GM23338 (cell line): ENCODE measurements around the gene IQGAP2. TPM values are rescaled to one million over a fixed set of nuclear protein-coding genes. Genes with fewer than 3 reads are reported as not detected.

Experiments used
- ATAC-seq: fragments of 200-7000 bp; cut with Tn5 transposase; 3 replicates; pipeline ENCODE4 v1.9.1; 2020
- DNase-seq: peaks from one replicate; pipeline ENCODE4 v3.0.0-alpha.2; 2015; ENCODE audit warnings: low spot score
- H2AFZ ChIP-seq: fragments of 200-600 bp; sonication (generic); 2 replicates; pipeline ENCODE4 v1.8.0; 2016; ENCODE audit warnings: antibody characterized with exemption, mild to moderate bottlenecking, moderate library complexity
- H3F3A ChIP-seq: fragments of 200-600 bp; sonication (generic); replicated peaks from 2 replicates; pipeline ENCODE4 v1.8.0; 2017; ENCODE audit warnings: antibody characterized with exemption, mixed run types, low read depth
- H3K27ac ChIP-seq: fragments of 200-600 bp; sonication (generic); 2 replicates; pipeline ENCODE4 v1.6.1; 2016; ENCODE audit warnings: low read depth
- H3K27me3 ChIP-seq: fragments of 200-600 bp; sonication (generic); 2 replicates; pipeline ENCODE4 v1.8.0; 2016; ENCODE audit warnings: mild to moderate bottlenecking, mixed run types, moderate library complexity; ENCODE audit not compliant: insufficient read depth
- H3K36me3 ChIP-seq: fragments of 200-600 bp; sonication (generic); 2 replicates; pipeline ENCODE4 v1.8.0; 2016; ENCODE audit warnings: mild to moderate bottlenecking; ENCODE audit not compliant: insufficient read depth
- H3K4me1 ChIP-seq: fragments of 200-600 bp; sonication (generic); 2 replicates; pipeline ENCODE4 v1.8.0; 2016; ENCODE audit warnings: mild to moderate bottlenecking, moderate library complexity; ENCODE audit not compliant: insufficient read depth
- H3K4me2 ChIP-seq: fragments of 200-600 bp; sonication (generic); 2 replicates; pipeline ENCODE4 v1.7.1; 2017; ENCODE audit warnings: mixed run types
- H3K4me3 ChIP-seq: fragments of 200-600 bp; sonication (generic); 2 replicates; pipeline ENCODE4 v1.6.1; 2016; ENCODE audit warnings: mixed run types
- H3K79me2 ChIP-seq: fragments of 200-600 bp; sonication (generic); replicated peaks from 2 replicates; pipeline ENCODE4 v1.8.0; 2017; ENCODE audit warnings: mild to moderate bottlenecking; ENCODE audit not compliant: insufficient read depth
- H3K9me2 ChIP-seq: fragments of 200-600 bp; sonication (generic); 2 replicates; pipeline ENCODE4 v1.8.0; 2017; ENCODE audit not compliant: insufficient read depth
- H4K20me1 ChIP-seq: fragments of 200-600 bp; sonication (generic); replicated peaks from 2 replicates; pipeline ENCODE4 v1.8.0; 2017; ENCODE audit warnings: mild to moderate bottlenecking; ENCODE audit not compliant: insufficient read depth
- H3K27ac Mint-ChIP-seq: 2 replicates; pipeline ENCODE4 v1.8.0; 2020; ENCODE audit warnings: inconsistent platforms, mild to moderate bottlenecking, moderate library complexity, mixed read lengths
- H3K27me3 Mint-ChIP-seq: 3 replicates; pipeline ENCODE4 v1.8.0; 2022; ENCODE audit warnings: low read depth, mild to moderate bottlenecking, moderate library complexity, mixed read lengths, inconsistent platforms; ENCODE audit not compliant: insufficient read depth, poor library complexity
- H3K36me3 Mint-ChIP-seq: 3 replicates; pipeline ENCODE4 v1.8.0; 2021; ENCODE audit warnings: low read depth, mild to moderate bottlenecking, inconsistent platforms, moderate library complexity, mixed read lengths
- H3K4me1 Mint-ChIP-seq: 3 replicates; pipeline ENCODE4 v1.8.0; 2020; ENCODE audit warnings: mild to moderate bottlenecking, inconsistent platforms, mixed read lengths
- H3K4me3 Mint-ChIP-seq: 3 replicates; pipeline ENCODE4 v1.8.0; 2021; ENCODE audit warnings: moderate library complexity, mild to moderate bottlenecking, inconsistent platforms, mixed read lengths
- H3K9me3 Mint-ChIP-seq: 3 replicates; pipeline ENCODE4 v1.8.0; 2020; ENCODE audit warnings: moderate library complexity, mild to moderate bottlenecking, inconsistent platforms, mixed read lengths
- CREB1 ChIP-seq: fragments of 250-450 bp; sonication (Bioruptor Pico); IDR thresholded peaks from 2 replicates; pipeline ENCODE4 v1.5.0; 2020; ENCODE audit warnings: low read depth, mild to moderate bottlenecking, moderate library complexity
- EZH2 ChIP-seq: fragments of 200-600 bp; sonication (generic); IDR thresholded peaks from one replicate; pipeline ENCODE4 v1.8.0; 2017; ENCODE audit warnings: antibody characterized with exemption, mild to moderate bottlenecking, low read depth; ENCODE audit not compliant: unreplicated experiment
- JUNB ChIP-seq: IDR thresholded peaks from one replicate; pipeline ENCODE4 v1.6.1; 2016; ENCODE audit warnings: antibody characterized with exemption; ENCODE audit not compliant: unreplicated experiment
- NANOG ChIP-seq: IDR thresholded peaks from 2 replicates; pipeline ENCODE4 v1.6.1; 2016; ENCODE audit warnings: antibody characterized with exemption, borderline replicate concordance
- STAT1 ChIP-seq: IDR thresholded peaks from one replicate; pipeline ENCODE4 v1.6.1; 2016; ENCODE audit warnings: antibody characterized with exemption; ENCODE audit not compliant: unreplicated experiment
- ZNF331 ChIP-seq: fragments of 250-450 bp; sonication (Bioruptor Pico); IDR thresholded peaks from 2 replicates; pipeline ENCODE4 v1.5.0; 2020; ENCODE audit warnings: low read depth, mild to moderate bottlenecking, moderate library complexity
- polyA plus RNA-seq: library from polyadenylated mRNA; unstranded; fragments of >200 nt; fragmentation: Nextera tagmentation; extraction: Ambion mirVana; gene quantifications from 2 replicates; pipeline ENCODE4 v1.2.1, GENCODE V29; 2016
- total RNA-seq: library from RNA; depleted of rRNA; stranded (reverse); fragments of >200 nt; shearing (Covaris generic); gene quantifications from 2 replicates; pipeline ENCODE4 v1.2.3, GENCODE V29; 2014
- TF ChIP-seq, protein P1 (sequence below): IDR thresholded peaks from 2 replicates; pipeline ENCODE4 v1.6.1; 2016; ENCODE audit warnings: antibody characterized with exemption

Gene IQGAP2
- total and polyA plus RNA-seq, 2 experiments from 2014 or later, result 60.0 to 86.5 TPM

DNA sequence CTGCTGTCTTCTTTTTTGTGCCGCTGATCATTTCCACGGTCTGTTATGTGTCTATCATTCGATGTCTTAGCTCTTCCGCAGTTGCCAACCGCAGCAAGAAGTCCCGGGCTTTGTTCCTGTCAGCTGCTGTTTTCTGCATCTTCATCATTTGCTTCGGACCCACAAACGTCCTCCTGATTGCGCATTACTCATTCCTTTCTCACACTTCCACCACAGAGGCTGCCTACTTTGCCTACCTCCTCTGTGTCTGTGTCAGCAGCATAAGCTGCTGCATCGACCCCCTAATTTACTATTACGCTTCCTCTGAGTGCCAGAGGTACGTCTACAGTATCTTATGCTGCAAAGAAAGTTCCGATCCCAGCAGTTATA lies 329.9 kb downstream of the IQGAP2 start:
- DNase-seq (no peak), ATAC-seq (no peak)
- Histone ChIP-seq H3K79me2 (peaks cover 27% of the 10 kb centered on the region), H3K4me3 (no peak overlapping the region), H3K4me2 (no peak overlapping the region), H3F3A (no peaks in the 10 kb centered on the region), H3K36me3 (peaks cover under 1% of the 10 kb centered on the region; the same call in 1 of the 2 replicates), H4K20me1 (no peaks in the 10 kb centered on the region), H3K27me3 (no peaks in the 10 kb centered on the region), H3K9me2 (no peaks in the 10 kb centered on the region), H3K27ac (no peak overlapping the region), H2AFZ (no peak overlapping the region), H3K4me1 (no peaks in the 10 kb centered on the region)
- no peak overlapping the region for H3K4me3 Mint-ChIP-seq
- no peak for TF ChIP-seq ZNF331
- TF ChIP-seq, protein P1, sequence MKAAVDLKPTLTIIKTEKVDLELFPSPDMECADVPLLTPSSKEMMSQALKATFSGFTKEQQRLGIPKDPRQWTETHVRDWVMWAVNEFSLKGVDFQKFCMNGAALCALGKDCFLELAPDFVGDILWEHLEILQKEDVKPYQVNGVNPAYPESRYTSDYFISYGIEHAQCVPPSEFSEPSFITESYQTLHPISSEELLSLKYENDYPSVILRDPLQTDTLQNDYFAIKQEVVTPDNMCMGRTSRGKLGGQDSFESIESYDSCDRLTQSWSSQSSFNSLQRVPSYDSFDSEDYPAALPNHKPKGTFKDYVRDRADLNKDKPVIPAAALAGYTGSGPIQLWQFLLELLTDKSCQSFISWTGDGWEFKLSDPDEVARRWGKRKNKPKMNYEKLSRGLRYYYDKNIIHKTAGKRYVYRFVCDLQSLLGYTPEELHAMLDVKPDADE, result no peak
- no peak for TF ChIP-seq EZH2
- TF ChIP-seq CREB1 (CRISPR knock-in tag), result no peak
- H3K27me3 Mint-ChIP-seq, result no peaks in the 10 kb centered on the region
- peaks cover 25% of the 10 kb centered on the region for H3K9me3 Mint-ChIP-seq
- peaks cover 38% of the 10 kb centered on the region for H3K36me3 Mint-ChIP-seq
- no peak overlapping the region for H3K27ac Mint-ChIP-seq
- no peaks in the 10 kb centered on the region for H3K4me1 Mint-ChIP-seq

DNA sequence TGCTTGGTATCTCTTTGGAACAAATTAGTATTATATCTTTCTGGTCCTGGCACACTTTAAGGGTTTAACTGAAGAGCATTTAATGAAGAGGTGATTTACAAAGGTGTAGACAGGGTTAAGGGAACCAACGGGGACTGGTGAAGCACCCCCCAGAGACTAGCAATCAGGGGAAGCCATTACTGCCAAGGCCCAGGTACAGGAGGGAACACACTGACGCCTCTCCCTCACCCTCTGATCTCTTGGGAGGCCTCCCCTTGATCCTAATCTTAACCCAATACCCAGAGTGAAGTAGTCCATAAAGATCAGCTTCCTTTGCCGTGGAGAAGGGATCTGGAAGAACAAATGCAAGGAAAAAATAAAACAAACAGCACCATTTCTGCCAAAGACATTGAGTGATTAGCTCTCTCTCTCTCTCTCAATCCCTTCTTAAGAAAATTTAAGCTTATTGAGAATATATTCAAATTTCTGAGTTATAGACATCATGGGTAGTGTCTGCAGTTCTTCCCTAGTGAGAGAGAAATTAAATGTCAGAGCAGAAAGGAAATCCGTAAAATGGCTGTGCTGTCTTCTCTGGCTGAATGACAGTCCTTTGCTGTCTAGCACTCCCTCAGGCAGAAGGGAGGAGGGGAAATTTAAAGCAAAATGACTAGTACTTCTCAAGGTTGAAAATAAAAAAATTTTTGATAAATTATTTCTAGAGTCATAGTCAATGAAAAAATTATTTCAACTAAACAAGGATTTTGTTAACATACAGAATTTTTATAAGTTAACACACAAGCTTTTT lies 332.9 kb downstream of the IQGAP2 start:
- Histone ChIP-seq H3K4me3 (no peak overlapping the region), H3K79me2 (0 out of 2 replicates have a peak, but pooled peaks cover 2% of the 10 kb centered on the region), H4K20me1 (no peaks in the 10 kb centered on the region), H2AFZ (no peak overlapping the region), H3K9me2 (no peaks in the 10 kb centered on the region; the same call in 1 of the 2 replicates), H3F3A (no peaks in the 10 kb centered on the region), H3K4me1 (no peaks in the 10 kb centered on the region), H3K36me3 (no peaks in the 10 kb centered on the region), H3K27me3 (no peaks in the 10 kb centered on the region), H3K27ac (no peak overlapping the region), H3K4me2 (no peak overlapping the region)
- DNase-seq (no peak), ATAC-seq (no peak)
- TF ChIP-seq, protein P1, result no peak
- no peak for TF ChIP-seq NANOG
- TF ChIP-seq JUNB, result no peak
- no peak for TF ChIP-seq EZH2
- TF ChIP-seq STAT1, result no peak
- TF ChIP-seq CREB1 (CRISPR knock-in tag), result no peak
- Mint-ChIP-seq H3K36me3 (peaks cover 12% of the 10 kb centered on the region), H3K9me3 (no peaks in the 10 kb centered on the region), H3K4me3 (no peak overlapping the region), H3K27me3 (peaks cover 2% of the 10 kb centered on the region), H3K27ac (no peak overlapping the region), H3K4me1 (no peaks in the 10 kb centered on the region)
